Measurements from ENCODE around the gene DAND5. TPM values are rescaled to one million over a fixed set of nuclear protein-coding genes. Genes with fewer than 3 reads are reported as not detected.

The DAND5 gene
- polyA plus RNA-seq, 12 donors: 0.12 to 0.23 (median 0.16) TPM; not detected in 6

DNA sequence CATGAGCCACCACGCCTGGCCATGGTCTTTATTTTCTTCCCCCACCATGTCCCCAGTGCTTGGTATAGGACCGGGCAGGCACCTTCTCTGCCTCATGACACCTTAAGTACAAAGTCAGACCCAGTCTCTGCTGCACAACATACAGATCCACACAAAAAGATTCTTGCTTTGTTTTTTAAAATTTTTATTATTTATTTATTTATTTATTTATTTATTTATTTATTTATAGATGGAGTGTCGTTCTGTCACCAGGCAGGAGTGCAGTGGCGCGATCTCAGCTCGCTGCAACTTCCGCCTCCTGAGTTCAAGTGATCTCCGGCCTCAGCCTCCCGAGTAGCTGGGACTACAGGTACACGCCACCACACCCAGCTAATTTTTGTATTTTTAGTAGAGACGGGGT lies 23.4 kb downstream of the DAND5 start:
- DNase-seq: no peak

- no peak for DNase-seq
These were observed 24.2 kb downstream of the DAND5 start for GRCh38 chr19:12993562-12993961.

GRCh38 chr19:12994701-12995595 lies 25.6 kb downstream of the DAND5 start, which contains the start of gene NFIX:
TSS of gene NFIX (plus strand) at chr19:12995475. CDS start at chr19:12995838, 363 bp downstream.
- peak; percentile 56 for DNase-seq

- no peak for DNase-seq
These were observed 26.4 kb downstream of the DAND5 start for GRCh38 chr19:12995596-12996405.

GRCh38 chr19:12996406-12997094 lies 27.2 kb downstream of the DAND5 start:
- no peak for DNase-seq

GRCh38 chr19:12997179-12997966 lies 28.0 kb downstream of the DAND5 start:
- no peak for DNase-seq

DNA sequence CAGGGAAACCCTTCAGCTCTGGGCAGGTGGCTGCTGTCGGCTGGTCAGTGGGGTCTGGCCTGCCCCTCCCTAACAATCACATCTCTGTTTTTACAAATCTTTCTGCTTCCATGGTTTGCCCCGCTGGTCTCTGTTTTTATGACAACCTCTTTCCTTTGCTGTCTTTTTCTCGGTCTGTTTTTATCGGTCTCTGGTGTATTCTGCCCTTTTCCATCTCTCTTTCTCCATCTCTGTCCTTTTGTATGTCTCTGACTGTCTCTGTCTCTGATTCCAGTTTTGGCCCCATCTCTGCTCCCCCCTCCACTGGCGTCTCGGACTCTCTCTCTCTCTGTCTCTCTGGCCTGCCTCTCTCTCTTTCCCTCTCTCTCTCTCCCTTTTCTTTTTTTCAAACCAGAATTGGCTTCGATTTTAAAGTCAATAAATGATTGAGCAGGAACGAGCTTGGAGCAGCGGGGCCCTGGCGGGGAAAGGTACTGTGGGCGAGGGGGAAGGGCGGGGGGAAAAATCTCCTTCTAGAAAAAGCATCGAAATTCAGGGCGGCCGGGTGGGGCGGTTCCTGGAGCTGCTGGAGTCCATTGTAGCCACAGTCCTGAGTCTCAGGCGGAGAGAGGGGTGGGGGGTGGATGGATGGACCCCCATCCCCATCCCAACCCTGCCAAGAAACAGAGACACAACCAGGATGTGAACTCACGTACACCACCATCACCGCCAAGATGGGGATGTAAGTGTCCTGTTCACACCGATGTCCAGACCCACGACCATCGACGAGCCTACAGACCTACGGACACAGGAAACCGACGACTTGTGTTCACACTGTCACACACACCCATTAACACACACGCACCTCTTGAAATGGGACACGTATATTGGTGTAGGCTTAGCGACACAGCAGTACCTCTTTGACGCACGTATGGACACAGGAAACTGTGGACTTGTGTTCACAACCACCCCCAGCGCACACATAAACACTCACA lies 28.9 kb downstream of the DAND5 start:
- DNase-seq: no peak

GRCh38 chr19:13001166-13001501 lies 31.8 kb downstream of the DAND5 start:
- DNase-seq: no peak

DNA sequence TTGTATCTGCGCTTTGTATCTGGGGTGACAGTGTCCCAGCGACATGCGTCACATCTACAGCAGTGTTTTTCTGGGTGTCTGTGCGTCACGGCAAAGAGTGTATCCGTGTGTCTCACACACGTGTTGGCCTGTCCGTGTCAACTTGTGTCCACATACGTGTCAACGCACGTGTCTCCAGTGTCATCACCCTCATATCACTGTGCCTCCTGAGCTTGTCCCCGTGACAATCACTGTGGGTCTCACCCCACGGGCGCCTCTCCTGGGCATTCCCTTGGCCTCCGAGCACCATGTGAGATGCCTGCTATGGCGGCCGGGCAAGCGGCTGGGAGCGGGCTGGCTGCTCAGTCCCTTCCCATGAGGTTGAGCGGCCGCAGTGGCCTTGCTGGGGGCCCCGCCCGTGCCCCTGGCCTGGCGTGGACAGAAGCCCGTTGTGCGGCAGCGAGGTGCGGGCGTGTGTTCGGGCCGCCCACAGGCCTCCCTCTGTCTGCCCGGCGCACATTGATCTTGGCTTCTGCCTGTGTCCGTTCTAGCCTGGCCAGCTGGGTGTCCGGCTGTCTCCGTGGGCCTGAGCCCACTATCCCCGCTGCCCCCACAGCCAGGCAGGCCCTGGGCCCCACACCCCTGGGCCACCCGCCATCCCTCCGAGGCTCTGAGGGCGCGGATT lies 32.3 kb downstream of the DAND5 start:
- no peak for DNase-seq

DNA sequence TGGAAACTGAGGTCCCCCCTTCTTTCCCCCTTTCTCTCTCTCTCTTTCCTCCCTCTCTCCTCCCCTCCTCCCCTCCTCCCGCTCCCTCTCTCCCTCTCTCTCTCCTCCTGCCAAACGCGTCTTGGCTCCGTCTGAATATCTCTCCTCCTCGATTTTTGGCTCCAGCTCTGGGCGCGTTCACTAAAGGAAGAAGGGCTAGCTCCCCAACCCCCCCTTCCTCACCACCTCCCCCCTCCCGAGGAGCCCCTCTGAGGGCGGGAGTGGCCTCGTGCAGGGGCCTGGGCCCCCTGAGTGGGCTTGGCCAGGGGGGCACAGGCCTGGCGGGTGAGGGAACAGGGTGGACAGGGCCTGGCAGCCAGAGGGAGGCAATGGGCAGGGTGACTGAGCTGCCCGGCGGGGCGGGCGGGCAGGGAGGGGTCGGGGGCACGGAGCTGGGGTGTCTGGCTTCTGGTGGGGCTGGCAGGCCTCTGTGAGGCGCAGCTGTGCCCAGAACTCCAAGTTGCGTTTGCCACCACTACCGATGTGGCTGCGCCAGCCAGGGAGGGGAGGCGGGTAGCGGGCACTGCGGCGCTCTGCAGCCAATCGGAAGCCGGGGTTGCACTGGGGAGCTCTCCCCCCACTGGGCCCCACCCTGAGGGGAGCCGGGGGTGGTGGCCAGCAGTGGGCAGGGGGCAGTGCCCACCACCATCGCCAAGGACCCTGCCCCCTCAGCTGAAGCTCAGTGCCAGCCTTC lies 33.0 kb downstream of the DAND5 start:
- DNase-seq: peak; percentile 94

DNA sequence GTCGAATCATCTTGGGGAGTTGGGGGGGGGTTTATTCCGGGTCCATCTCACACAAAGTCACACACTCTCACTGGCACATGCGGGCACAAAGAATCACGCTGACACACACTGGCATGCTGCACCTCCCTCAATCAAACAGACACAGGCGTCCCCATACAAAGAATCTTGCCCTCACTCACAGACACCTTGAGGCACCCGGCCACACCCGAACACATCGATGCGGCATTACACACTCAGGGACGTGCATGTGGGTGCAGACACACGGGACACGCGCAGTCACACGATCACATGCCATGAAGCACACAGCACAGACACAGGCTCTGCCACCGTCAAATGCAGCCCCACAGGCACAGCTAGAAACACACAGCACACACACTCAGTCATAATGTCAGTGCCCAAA lies 33.7 kb downstream of the DAND5 start:
- DNase-seq: no peak

DNA sequence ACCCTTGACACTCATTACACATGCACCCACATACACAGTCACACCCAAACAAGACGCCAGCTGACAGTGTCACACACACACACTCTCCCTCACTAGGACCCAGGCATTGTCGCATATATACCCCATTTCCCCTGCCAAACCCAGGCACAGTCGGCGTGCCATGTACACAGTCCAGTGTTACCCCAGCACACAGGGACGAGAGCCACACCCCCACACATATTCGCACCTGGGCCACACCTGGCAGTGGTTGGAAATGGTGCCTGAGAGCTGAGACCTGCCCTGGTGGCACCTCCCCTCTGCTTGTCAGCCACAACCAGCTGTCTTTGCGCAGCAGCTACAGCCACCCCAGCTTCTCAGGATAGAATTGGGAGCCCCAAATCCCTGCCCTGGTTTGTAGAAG lies 34.9 kb downstream of the DAND5 start:
- no peak for DNase-seq

DNA sequence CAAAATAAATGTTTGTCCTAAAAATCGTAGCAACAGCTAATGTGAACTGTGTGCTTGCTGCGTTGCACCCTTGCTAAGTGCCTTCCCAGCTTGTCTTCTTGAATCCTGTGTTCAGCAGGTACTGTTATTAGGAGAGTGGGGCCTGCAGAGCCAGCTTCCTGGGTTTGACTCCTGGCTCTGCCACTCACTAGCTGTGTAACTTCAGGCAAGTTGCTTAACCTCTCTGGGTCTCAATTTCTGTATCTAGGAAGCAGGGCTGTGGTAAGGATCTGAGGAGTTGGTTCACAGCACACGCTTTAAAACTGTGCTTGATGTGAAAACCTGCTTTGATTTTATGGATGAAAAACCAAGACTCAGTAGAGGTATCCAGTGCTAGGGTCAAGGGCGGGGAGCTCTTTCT lies 35.9 kb downstream of the DAND5 start:
- DNase-seq: no peak

DNA sequence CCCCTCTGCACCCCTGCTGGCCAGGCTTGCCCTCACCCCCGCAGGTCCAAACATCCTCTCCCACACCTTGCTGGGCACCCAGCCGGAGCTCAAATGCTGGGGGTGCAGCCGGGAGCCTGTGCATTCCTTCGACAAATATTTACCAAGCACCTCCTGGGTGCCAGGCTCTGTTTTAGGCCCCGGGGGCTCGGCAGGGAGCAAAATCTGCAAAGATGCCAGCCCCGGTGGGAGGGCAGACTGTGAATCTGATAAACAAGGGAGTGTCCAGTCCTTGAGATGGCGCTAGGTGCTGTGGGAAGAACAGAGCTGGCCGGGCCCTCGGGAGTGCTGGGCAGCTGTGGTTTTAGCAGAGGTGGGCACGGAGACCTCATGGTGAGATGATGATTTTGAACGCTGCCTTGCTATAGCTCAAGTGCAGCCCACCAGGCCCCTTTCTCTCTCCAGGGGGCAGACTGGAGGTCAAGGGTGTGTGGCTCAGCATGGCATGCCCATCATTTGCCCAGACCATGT lies 36.5 kb downstream of the DAND5 start:
- DNase-seq: no peak

DNA sequence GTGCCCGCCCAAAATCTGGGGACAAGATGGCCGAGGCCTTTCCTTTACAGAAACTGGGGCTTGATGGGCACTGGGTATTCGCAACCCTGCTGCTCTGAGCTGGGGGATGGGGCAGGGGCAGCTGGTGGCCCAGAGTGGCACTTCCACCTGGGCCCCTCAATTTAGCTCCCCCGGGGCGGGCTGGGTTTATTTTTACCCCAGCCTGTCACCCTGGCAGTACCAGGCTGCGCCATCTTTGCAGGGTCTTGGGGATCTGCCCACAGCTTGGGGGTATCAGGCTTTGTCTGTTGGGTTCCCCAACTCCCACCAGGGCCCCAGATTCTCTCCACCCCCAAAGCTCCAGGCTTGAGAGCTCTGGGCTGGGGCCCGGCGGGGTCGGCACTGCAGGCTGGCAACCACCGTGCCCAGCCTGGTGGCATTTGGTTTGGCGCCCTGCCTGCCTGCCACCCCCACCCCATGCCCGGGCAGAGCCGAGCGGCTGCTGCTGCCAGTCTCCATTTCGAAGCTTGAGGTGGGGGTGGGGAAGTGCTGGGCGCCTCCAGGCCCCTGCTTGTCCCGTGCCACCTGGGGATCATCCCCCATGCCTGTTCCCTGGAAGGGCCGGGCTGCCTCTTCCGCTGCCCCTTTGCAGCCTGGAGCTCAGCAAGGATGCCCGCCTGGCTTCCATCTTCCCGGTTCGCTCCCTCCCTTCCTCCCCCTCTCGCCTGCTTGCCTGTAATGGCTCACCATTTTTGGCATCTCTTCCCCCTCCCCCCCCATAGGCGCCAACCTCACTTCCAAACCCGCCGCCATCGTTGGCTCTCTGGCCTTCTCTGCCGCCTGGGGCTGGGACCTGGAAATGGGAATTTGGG lies 37.3 kb downstream of the DAND5 start:
- no peak for DNase-seq

DNA sequence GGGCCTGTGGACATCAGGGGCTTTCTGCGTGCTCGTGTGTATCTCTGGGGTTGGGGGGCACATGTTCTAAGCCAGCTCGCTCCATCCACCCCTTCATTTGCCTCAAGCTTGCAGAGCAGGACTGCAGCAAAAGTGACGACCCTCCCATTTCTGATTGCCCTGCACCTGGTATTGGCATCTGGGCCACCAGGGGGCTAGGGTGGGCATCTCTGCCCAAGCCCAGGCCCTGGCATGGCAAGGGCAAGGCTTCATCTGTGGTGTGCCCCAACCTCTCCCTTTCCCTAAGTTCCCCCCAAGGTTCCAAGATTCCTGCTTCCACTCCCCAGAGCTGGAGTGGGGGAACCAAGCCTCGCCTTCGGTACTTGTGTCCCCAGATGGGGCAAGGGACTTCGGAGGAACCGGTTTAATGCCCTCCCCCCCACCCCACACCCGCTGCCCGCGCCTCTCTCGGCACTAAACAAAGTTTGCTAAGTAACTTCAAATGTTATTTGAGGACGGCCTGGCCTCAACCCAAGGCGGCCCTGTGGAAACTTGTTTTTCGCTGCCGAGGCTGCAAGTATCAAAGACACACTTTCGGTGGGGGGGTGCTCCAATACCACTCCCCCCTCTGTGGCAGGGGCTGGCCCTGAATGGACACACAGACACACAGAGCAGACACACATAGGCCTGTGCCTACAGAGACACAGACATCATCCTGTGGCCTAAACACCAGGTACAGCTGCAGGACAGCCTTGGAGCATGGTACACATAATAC lies 38.1 kb downstream of the DAND5 start:
- DNase-seq: no peak
